HG03066 (cell line): ENCODE results near the gene PRR11.
"Not testable (repeated sequence)": the region's sequence is repeated elsewhere in the genome, so short reads cannot be mapped to it uniquely, and the experiment has no call there.

ENCODE experiments used
- ATAC-seq: cut with Tn5 transposase; IDR thresholded peaks from one replicate; pipeline ENCODE4 v1.9.1; 2021; ENCODE audit warnings: low read depth; ENCODE audit not compliant: unreplicated experiment

Gene PRR11

DNA sequence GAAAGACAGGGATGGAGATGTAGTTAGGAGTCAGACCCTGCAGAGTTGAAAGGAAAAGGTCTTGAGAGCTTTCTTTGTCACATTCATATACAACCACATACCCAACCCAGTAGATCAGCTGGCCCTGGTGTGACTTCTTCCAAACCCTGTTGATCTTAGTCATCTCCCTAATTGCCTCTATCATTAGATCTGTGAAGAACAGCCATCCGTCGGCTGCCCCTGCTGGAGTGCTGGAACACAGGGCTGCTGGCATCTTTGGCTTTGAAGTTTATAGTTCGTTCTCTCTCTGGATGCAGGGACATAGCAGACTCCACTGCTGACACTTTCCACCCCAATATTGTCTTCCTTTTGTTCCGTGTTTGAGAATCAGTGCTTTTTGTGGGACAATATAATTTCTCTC is 43.9 kb downstream of the PRR11 start:
- no peak for ATAC-seq

DNA sequence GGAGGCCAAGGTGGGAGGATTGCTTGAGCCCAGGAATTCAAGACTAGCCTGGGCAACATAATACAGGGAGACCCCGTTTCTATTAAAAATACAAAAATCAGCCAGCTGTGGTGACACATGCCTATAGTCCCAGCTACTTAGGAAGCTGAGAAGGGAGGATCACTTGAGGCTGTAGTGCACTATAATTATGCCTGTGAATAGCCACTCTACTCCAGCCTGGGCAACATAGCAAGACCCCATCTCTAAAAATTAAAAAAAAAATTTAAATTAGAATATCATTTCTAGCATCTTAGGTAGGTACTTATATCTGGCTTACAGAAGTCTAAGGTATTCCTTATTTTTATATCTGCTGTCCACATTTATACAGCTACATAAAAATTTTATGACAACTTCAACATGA is 46.8 kb downstream of the PRR11 start:
- no peak for ATAC-seq

DNA sequence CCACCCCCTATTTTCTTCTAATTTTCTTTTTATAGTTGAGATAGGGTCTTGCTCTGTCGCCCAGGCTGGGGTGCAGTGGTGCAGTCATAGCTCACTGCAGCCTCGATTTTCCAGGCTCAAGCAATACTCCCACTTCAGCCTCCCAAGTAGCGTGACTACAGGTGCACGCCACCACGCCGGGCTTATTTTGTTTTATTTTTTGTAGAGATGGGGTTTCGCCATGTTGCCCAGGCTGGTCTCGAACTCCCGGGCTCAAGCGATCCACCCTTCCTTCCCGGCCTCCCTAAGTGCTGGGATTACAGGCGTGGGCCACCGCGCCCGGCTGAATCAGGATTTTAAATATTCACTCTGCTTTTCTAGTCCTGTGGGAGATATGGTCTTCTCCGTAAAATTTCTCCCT is 63.8 kb downstream of the PRR11 start:
- no peak for ATAC-seq

DNA sequence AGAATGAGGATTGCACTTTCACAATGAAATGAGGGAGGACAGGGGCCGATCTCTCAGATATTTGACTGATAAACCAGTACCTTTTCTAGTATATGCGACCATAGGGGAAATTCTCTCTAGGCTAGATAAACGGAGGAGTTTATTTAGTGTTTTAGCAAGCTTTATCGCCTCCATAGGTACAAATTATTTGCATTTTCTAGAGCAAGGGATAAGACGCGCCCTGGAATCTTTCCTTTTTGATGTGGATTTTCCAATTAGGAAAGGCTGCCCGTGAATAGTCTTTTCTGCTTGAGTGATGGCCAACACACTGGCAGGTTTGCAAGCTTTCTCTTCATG is 64.4 kb downstream of the PRR11 start:
- ATAC-seq = no peak

DNA sequence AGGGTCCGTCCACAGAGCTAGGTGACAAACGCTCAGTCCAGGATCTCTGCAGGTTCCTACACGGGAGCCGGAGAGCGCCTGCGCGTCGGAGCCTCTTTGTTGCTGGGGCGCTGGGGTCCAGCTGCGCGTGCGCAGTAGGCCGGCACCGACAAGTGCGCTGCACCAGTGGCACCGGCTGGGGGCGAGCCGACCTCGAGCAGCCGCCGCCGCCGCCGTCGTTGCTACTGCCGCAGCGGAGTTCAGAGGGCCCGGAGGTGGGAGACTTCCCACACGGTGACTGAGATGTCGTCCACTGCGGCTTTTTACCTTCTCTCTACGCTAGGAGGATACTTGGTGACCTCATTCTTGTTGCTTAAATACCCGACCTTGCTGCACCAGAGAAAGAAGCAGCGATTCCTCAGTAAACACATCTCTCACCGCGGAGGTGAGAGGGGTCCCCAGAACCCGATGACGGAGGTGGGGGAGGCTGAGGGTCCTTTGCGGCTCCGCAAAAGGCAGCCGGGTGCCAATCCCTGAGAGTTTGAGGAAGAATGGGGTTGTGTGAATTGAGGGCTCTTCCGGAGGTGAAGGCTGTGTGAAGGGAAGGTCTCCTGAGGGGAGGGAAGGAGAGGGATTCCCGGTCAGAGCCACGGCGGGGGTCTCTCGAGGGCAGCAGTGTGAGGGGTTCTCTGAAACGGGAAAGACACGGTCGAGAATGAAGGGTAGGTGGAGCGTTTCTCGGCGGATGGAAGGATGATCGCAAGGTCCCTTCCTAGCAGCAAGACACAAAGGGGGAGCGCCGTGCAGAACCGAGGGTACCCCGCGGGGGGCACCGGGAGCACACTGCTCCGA is 65.0 kb downstream of the PRR11 start, which contains the start of gene GDPD1:
GDPD1 (plus strand) TSS at position 184 of the 831 bp plus-strand sequence; CDS start at position 283, 99 bp downstream.
- ATAC-seq = peak; percentile 92

DNA sequence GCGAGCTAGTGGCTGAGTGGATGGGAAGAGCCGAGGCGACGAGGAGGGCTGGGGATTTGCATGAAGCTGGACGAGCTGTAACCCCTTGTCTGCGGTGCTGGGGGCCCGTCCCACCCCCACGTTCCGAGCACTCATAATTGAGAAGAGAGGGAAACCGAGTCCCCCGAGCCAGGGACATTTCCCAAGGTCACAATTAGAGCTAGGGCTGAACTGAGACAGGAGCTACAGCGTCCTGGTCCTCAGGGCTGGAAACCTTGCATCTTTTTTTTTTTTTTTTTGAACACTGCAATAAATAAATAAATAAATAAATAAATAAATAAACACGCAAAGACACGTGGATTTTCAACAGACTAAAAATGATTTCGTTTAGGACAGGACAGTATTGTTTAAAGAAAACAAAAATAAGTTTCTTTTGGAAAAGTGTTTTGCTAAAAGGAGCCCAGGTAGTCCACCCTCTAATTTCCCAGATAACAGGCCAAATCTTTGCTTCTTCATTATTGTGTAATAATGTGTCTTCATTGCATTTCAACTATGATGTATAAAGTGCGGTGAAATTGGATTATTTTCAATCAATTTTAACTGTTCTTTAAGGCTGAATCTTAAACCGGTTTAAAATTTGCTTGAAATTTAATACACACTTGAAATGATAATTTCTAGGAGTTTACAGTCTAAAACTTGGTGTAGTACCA is 65.8 kb downstream of the PRR11 start:
- ATAC-seq = peak; percentile 14

DNA sequence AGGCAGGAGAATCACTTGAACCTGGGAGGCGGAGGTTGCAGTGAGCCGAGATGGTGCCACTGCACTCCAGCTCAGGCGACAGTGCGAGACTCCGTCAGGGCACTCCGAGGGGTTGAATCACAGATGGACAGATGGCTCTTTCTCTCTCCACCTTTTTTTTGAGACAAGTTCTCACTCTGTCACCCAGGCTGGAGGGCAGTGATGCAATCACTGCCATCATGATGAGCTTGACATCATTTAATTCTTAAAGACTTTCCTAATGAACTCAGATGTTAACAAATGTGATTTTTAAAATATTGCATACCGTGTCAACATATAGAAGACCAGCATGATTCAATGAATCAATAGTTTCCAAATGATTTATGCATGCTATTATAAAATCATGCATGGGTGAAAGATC is 68.3 kb downstream of the PRR11 start:
- no peak for ATAC-seq

DNA sequence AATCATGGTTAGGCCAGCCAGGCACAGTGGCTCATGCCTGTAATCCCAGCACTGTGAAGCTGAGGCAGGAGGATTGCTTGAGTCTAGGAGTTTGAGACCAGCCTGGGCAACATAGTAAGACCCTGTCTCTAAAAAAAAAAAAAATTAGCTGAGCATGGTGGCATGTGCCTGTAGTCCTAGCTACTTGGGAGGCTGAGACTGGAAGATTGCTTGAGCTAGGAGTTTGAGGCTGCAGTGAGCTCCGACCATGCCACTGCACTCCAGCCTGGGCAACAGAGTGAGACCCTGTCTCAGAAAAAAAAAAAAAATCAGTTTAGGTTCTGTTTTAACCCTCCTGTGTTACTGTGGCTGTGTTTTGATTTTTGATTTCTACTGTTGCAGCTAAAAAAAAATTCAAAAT is 73.0 kb downstream of the PRR11 start:
- ATAC-seq = not testable (repeated sequence)

DNA sequence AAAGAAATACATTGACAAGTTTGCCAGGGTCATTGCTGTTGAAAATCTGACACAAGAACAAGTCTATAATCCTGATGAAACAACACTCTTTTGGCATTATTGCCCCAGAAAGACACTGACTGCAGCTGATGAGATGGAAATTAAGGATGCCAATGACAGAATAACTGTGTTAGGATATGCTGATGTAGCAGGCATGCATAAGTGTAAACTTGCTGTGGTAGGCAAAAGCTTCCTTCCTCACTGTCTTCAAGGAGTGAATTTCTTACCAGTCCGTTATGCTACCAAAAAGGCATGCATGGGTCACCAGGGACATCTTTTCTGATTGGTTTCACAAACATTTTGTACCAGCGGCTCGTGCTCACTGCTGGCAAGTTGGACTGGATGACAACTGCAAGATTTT is 75.2 kb downstream of the PRR11 start:
- ATAC-seq = no peak

DNA sequence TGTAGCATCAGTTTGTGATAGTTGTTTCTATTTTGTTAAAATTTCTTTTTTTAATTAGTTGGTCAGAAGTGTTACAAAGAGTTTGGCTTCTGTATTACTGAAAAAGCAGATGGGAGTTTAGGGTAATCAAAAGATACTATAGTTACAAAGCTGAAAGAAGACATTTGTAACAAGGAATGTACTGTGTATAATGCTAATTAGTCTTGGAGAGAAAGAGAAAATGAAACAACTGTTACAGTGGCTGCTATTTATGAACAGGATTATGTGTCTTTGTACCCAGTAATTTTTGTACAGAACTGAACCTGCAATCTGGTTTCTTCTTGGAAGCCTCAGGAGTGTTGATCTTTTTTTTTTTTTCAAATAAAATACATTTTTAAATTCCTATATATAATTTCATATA is 79.1 kb downstream of the PRR11 start:
- ATAC-seq = no peak

DNA sequence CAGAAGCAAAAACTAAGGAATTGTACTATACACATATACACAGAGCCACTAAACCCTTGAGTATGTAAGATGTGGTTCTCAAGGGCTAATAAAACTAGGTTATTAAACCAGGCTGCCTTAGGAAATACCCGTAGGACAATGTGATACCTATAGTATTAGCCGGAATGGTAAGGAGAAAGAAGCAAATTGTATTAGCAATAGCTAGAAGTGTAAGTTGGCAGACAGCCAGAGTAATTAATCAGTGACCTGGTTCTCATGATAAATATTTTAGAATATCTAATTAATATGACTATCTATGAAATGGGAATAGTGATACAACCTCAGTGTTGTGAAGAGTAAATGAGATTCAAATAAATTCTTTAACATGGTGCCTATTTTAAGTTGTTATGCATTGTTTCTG is 83.4 kb downstream of the PRR11 start:
- ATAC-seq = no peak

DNA sequence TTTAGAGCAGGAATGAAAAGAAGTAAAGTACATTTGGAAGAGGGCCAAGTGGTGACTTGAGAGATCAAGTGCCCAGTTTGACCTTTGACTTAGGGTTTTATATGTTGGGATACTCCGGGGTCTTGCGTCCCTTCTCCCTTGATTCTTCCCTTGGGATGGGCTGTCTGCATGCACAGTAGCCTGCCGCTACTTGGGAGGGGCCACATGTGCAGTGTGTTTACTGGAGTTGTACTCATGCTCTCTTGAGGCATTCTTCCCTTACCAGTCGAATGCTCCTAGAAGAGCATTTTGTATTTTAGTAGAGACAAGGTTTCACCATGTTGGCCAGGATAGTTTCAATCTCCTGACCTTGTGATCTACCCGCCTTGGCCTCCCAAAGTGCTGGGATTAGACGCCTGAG is 88.5 kb downstream of the PRR11 start:
- no peak for ATAC-seq
